AG04450 (cell line): ENCODE measurements around the gene TEX35. TPM values are rescaled to one million over a fixed set of nuclear protein-coding genes. Genes with fewer than 3 reads are reported as not detected.

Source experiments
- CTCF ChIA-PET: fragments of 300-600, 350-600 bp; formaldehyde crosslinking; extraction: SDS; loops from one replicate; lab custom pipeline; 2022; ENCODE audit warnings: antibody characterized with exemption, inconsistent platforms; lab: Charles Lee
- POLR2A ChIA-PET: fragments of 350-600 bp; formaldehyde crosslinking; extraction: SDS; loops from one replicate; lab custom pipeline; 2021; ENCODE audit warnings: antibody characterized with exemption, inconsistent platforms; lab: Yijun Ruan, JAX
- DNase-seq: peaks from one replicate; pipeline ENCODE4 v3.0.0-alpha.2; 2011; ENCODE audit warnings: low read depth, low spot score
- H3K27ac ChIP-seq: one replicate; pipeline ENCODE4 v1.5.1; 2012; ENCODE audit warnings: low read depth, low read length, control low read depth
- H3K27me3 ChIP-seq: one replicate; pipeline ENCODE4 v1.6.0; 2012; ENCODE audit warnings: low read length; ENCODE audit not compliant: control insufficient read depth, insufficient read depth
- H3K4me3 ChIP-seq: 2 replicates; pipeline ENCODE4 v1.5.1; 2011; ENCODE audit warnings: mild to moderate bottlenecking, low read depth, low read length, control low read depth
- H3K9me3 ChIP-seq: 2 replicates; pipeline ENCODE4 v1.5.1; 2012; ENCODE audit warnings: low read length; ENCODE audit not compliant: control insufficient read depth, insufficient read depth
- CTCF ChIP-seq: IDR thresholded peaks from 2 replicates; pipeline ENCODE4 v1.5.1; 2011; ENCODE audit warnings: low read depth, low read length, control low read depth, inconsistent platforms
- polyA plus RNA-seq: library from polyadenylated mRNA; depleted of rRNA; stranded (reverse); fragments of >200 nt; gene quantifications from 2 replicates; pipeline ENCODE4 v1.2.3, GENCODE V29; 2011; rRNA removed
- small RNA-seq: library from RNA; depleted of rRNA; stranded (forward); fragments of <200 nt; gene quantifications from one replicate; pipeline ENCODE3, GENCODE V24; 2012; ENCODE audit warnings: low read depth; ENCODE audit not compliant: insufficient read length

Gene TEX35
- polyA plus RNA-seq, 1 experiment = not detected

- ChIA-PET POLR2A (no interaction called here), CTCF (no interaction called here)
- Histone ChIP-seq H3K4me3 (no peak overlapping the region), H3K27me3 (no peaks in the 10 kb centered on the region), H3K9me3 (peaks cover 2% of the 10 kb centered on the region; the same call in 1 of the 2 replicates), H3K27ac (no peak overlapping the region)
- no peak for DNase-seq
- TF ChIP-seq CTCF = no peak
Observed at GRCh38 chr1:178565586-178565985, 52.7 kb downstream of the TEX35 start.

- peaks cover 2% of the 10 kb centered on the region; the same call in 1 of the 2 replicates for H3K9me3 ChIP-seq
- no peak overlapping the region for H3K27ac ChIP-seq
- POLR2A ChIA-PET = no interaction called here
- no peak for TF ChIP-seq CTCF
- CTCF ChIA-PET = no interaction called here
- no peak overlapping the region for H3K4me3 ChIP-seq
- no peak for DNase-seq
- H3K27me3 ChIP-seq = no peaks in the 10 kb centered on the region
Observed at GRCh38 chr1:178566187-178566586, 53.3 kb downstream of the TEX35 start.

GRCh38 chr1:178571807-178572206 is 58.9 kb downstream of the TEX35 start:
- Histone ChIP-seq H3K9me3 (no peaks in the 10 kb centered on the region), H3K27me3 (no peaks in the 10 kb centered on the region), H3K4me3 (no peak overlapping the region), H3K27ac (no peak overlapping the region)
- no peak for DNase-seq
- ChIA-PET CTCF (interaction anchor here (1.4 kb wide), 1 partner anchor 431 kb away, joined by 3 read pairs; no protein-coding TSS in a partner anchor), POLR2A (no interaction called here)
- no peak for TF ChIP-seq CTCF

Small RNA genes lying within 50 kb of the gene (small RNA-seq; reads per million reads assigned to genes)
- gene RF00017 (not detected), gene RNA5SP69 (not detected)

Other genes starting within 250 kb of the TEX35 start
- gene CLEC20A, start 16.1 kb upstream of the TEX35 start, polyA plus RNA-seq = not detected in 2 replicates
- 61.5 and 67.2 TPM in 2 replicates for gene RALGPS2, start 212.1 kb downstream of the TEX35 start, polyA plus RNA-seq